Caco-2 (cell line): ENCODE data around the gene ZNF23. TPM values are rescaled to one million over a fixed set of nuclear protein-coding genes. Genes with fewer than 3 reads are reported as not detected.

Experiments
- BruUV-seq: library from RNA; stranded (reverse); fragments of 400-500 nt; replicated peaks from 2 replicates; lab custom pipeline; 2021; lab: Mats Ljungman, UMichigan
- CTCF ChIA-PET: fragments of 300-600 bp; sonication (Branson Sonifier 250); formaldehyde crosslinking; loops from one replicate; lab custom pipeline; 2022; ENCODE audit warnings: antibody characterized with exemption; lab: Charles Lee
- POLR2A ChIA-PET: fragments of 300-600 bp; sonication (Branson Sonifier 250); formaldehyde crosslinking; loops from one replicate; lab custom pipeline; 2022; ENCODE audit warnings: antibody characterized with exemption; lab: Charles Lee
- DNase-seq, 2 experiments: peaks; one replicate each; pipeline versions ENCODE4 v3.0.0 to v3.0.0-alpha.2; 2020 to 2022
- H3K27me3 ChIP-seq: replicated peaks from 2 replicates; pipeline ENCODE4 v1.6.0; 2011; ENCODE audit warnings: low read length; ENCODE audit not compliant: control insufficient read depth, insufficient read depth
- H3K36me3 ChIP-seq: 2 replicates; pipeline ENCODE4 v1.5.1; 2011; ENCODE audit warnings: low read length; ENCODE audit not compliant: control insufficient read depth, insufficient read depth
- H3K4me1 ChIP-seq: fragments of 250-450 bp; sonication (Bioruptor Pico); 2 replicates; pipeline ENCODE4 v1.5.1; 2020; ENCODE audit warnings: mild to moderate bottlenecking
- H3K4me3 ChIP-seq: 2 replicates; pipeline ENCODE4 v1.5.1; 2011; ENCODE audit warnings: low read depth, mild to moderate bottlenecking, control low read depth, low read length
- H3K9me3 ChIP-seq: fragments of 250-450 bp; sonication (Bioruptor Pico); 2 replicates; pipeline ENCODE4 v1.5.1; 2020; ENCODE audit warnings: mild to moderate bottlenecking, moderate library complexity
- H3K27ac Mint-ChIP-seq: one replicate; pipeline ENCODE4 v1.8.0; 2022; ENCODE audit warnings: mixed read lengths; ENCODE audit not compliant: unreplicated experiment
- H3K27me3 Mint-ChIP-seq: one replicate; pipeline ENCODE4 v1.8.0; 2022; ENCODE audit warnings: mixed read lengths; ENCODE audit not compliant: insufficient read depth, unreplicated experiment
- H3K36me3 Mint-ChIP-seq: one replicate; pipeline ENCODE4 v1.8.0; 2022; ENCODE audit warnings: mild to moderate bottlenecking, mixed read lengths; ENCODE audit not compliant: insufficient read depth, unreplicated experiment
- H3K4me1 Mint-ChIP-seq: one replicate; pipeline ENCODE4 v1.8.0; 2022; ENCODE audit warnings: low read depth, mixed read lengths; ENCODE audit not compliant: unreplicated experiment
- H3K4me3 Mint-ChIP-seq: one replicate; pipeline ENCODE4 v1.8.0; 2022; ENCODE audit warnings: mild to moderate bottlenecking, moderate library complexity, mixed read lengths; ENCODE audit not compliant: unreplicated experiment
- H3K9me3 Mint-ChIP-seq: one replicate; pipeline ENCODE4 v1.8.0; 2022; ENCODE audit warnings: mixed read lengths; ENCODE audit not compliant: unreplicated experiment
- CTCF ChIP-seq, 2 experiments: fragments of 200-600 bp in 1 of 2; IDR thresholded peaks; 1 replicate in 1 of 2; 2 replicates in 1 of 2; pipeline versions ENCODE4 v1.5.1 to v1.8.0; 2011 to 2022; ENCODE audit warnings: antibody characterized with exemption in 1 of 2, control low read depth in 1 of 2, inconsistent platforms in 1 of 2, low read depth in 1 of 2, low read length in 1 of 2, mild to moderate bottlenecking in 1 of 2, moderate library complexity in 1 of 2; ENCODE audit not compliant: insufficient read depth in 1 of 2, severe bottlenecking in 1 of 2, unreplicated experiment in 1 of 2
- intact Hi-C: fragments of 100-400 bp; cut with micrococcal nuclease; formaldehyde crosslinking; loops from one replicate; pipeline ENCODE4 v1.10.0; 2022; ENCODE audit not compliant: unreplicated experiment
- total RNA-seq: library from RNA; stranded (reverse); gene quantifications from 2 replicates; pipeline ENCODE4 v1.2.3, GENCODE V29; 2022

The ZNF23 gene
- total RNA-seq, 1 experiment from 2014 or later: 9.6 TPM

DNA sequence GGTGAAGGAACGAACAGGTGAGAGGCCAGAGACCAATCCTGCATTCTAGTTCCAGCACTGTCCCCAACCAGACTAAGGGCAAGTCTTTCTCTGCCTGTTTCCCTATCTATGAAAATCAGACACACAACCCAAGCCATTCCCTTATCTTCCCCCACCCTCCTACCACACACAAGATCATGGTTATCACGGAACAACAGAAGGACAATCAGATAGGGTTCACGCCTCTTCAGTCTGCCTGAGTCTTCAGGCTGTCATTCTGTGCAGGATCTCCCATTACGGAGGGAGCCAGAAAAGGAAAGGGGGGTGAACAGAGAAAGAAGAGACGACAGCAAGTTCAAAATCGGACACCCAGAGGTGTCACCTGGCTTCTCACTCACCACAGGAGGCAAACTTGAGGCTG is 31.3 kb downstream of the ZNF23 start:
- no TSS peak for BruUV-seq
- peaks cover 10% of the 10 kb centered on the region for H3K9me3 Mint-ChIP-seq
- CTCF ChIA-PET: no interaction called here

DNA sequence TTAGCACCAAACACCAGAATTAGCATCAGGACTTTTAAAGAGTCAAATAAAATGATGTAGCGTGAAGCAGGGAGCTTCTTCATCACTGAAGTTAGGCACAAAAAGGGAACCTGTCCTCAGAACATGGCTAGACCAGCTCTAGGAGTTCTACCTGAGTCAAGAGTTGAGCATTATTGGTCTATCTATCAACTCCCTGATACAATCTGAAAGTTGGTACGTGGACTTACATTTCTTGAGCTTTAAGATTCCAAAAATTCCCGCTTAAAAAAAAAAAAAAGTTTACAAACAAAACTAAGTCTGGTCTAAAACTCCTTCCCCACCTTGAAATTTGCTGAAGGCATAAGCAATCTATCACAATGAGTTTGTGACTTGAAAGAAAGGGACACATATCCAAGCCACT is 32.5 kb downstream of the ZNF23 start:
- POLR2A ChIA-PET: no interaction called here

More for the DNA sequence above, 31.3 kb downstream of the ZNF23 start:
- H3K4me1 Mint-ChIP-seq: no peaks in the 10 kb centered on the region
- H3K27me3 ChIP-seq: peaks cover 1% of the 10 kb centered on the region
- H3K36me3 ChIP-seq: no peaks in the 10 kb centered on the region
- no peak for TF ChIP-seq CTCF (IDR thresholded peaks at IDR 0.05; ENCODE audit: insufficient read depth in 1 of 2, low read depth in 1 of 2, low read length in 1 of 2, severe bottlenecking in 1 of 2, unreplicated experiment in 1 of 2)
- no peaks in the 10 kb centered on the region for H3K4me1 ChIP-seq
- peaks cover 9% of the 10 kb centered on the region for H3K9me3 ChIP-seq
- no peak overlapping the region for H3K27ac Mint-ChIP-seq
- no peak for DNase-seq
- no peak overlapping the region for H3K4me3 Mint-ChIP-seq
- intact Hi-C loops: no loop called here
- POLR2A ChIA-PET: no interaction called here
- no peak overlapping the region for H3K4me3 ChIP-seq
- H3K36me3 Mint-ChIP-seq: no peaks in the 10 kb centered on the region
- peaks cover 9% of the 10 kb centered on the region for H3K27me3 Mint-ChIP-seq

DNA sequence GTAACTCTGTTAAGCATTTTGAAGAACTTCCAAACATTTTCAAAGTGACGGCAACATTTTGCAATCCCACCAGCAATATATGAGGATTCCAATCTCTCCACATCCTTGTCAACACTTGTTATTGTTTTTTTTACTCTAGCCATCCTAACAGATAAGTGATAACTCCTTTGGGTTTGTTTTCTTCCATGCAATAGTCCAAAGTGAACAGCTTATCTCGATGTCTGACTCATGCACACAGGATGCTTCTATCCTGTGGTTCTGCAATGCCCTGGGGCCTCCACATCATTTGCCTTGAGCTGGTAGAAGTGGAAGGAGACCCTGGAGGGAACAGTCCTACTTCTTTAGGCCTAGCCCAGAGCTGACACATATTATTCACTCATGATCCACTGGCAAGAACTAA is 33.2 kb downstream of the ZNF23 start:
- H3K4me1 Mint-ChIP-seq: no peaks in the 10 kb centered on the region
- H3K4me3 Mint-ChIP-seq: no peak overlapping the region
- Histone ChIP-seq H3K9me3 (peaks cover 9% of the 10 kb centered on the region), H3K27me3 (peaks cover 1% of the 10 kb centered on the region), H3K4me3 (no peak overlapping the region), H3K36me3 (no peaks in the 10 kb centered on the region), H3K4me1 (no peaks in the 10 kb centered on the region)
- H3K27ac Mint-ChIP-seq: no peak overlapping the region
- BruUV-seq: no TSS peak
- H3K27me3 Mint-ChIP-seq: peaks cover 21% of the 10 kb centered on the region
- no peak for DNase-seq
- peaks cover 10% of the 10 kb centered on the region for H3K9me3 Mint-ChIP-seq
- POLR2A ChIA-PET: no interaction called here
- no peaks in the 10 kb centered on the region for H3K36me3 Mint-ChIP-seq
- CTCF ChIA-PET: interaction anchor here (2.0 kb wide), 1 partner anchor 16 kb away, joined by 8 read pairs; no protein-coding TSS in a partner anchor
- no peak for TF ChIP-seq CTCF (IDR thresholded peaks at IDR 0.05; ENCODE audit: insufficient read depth in 1 of 2, low read depth in 1 of 2, low read length in 1 of 2, severe bottlenecking in 1 of 2, unreplicated experiment in 1 of 2)
- intact Hi-C loops: no loop called here

More for the DNA sequence above, 32.5 kb downstream of the ZNF23 start:
- peaks cover 1% of the 10 kb centered on the region for H3K27me3 ChIP-seq
- peaks cover 10% of the 10 kb centered on the region for H3K9me3 Mint-ChIP-seq
- H3K4me3 Mint-ChIP-seq: no peak overlapping the region
- no peaks in the 10 kb centered on the region for H3K36me3 Mint-ChIP-seq
- TF ChIP-seq CTCF (IDR thresholded peaks at IDR 0.05; ENCODE audit: insufficient read depth in 1 of 2, low read depth in 1 of 2, low read length in 1 of 2, severe bottlenecking in 1 of 2, unreplicated experiment in 1 of 2): no peak
- no TSS peak for BruUV-seq
- H3K27me3 Mint-ChIP-seq: peaks cover 17% of the 10 kb centered on the region
- CTCF ChIA-PET: interaction anchor here (2.0 kb wide), 1 partner anchor 16 kb away, joined by 8 read pairs; no protein-coding TSS in a partner anchor
- no peak overlapping the region for H3K27ac Mint-ChIP-seq
- DNase-seq: no peak
- no peak overlapping the region for H3K4me3 ChIP-seq
- no peaks in the 10 kb centered on the region for H3K36me3 ChIP-seq
- no peaks in the 10 kb centered on the region for H3K4me1 Mint-ChIP-seq
- peaks cover 9% of the 10 kb centered on the region for H3K9me3 ChIP-seq
- H3K4me1 ChIP-seq: no peaks in the 10 kb centered on the region
- intact Hi-C loops: no loop called here
